Measurements from ENCODE around the gene KIF12. TPM values are rescaled to one million over a fixed set of nuclear protein-coding genes. Genes with fewer than 3 reads are reported as not detected.

The KIF12 gene
- total and polyA plus RNA-seq, 2 of the 13 experiments (the other 11 are each of a cell fraction or from before 2014, with no cell fraction given) = 1.8 to 12.5 TPM

DNA sequence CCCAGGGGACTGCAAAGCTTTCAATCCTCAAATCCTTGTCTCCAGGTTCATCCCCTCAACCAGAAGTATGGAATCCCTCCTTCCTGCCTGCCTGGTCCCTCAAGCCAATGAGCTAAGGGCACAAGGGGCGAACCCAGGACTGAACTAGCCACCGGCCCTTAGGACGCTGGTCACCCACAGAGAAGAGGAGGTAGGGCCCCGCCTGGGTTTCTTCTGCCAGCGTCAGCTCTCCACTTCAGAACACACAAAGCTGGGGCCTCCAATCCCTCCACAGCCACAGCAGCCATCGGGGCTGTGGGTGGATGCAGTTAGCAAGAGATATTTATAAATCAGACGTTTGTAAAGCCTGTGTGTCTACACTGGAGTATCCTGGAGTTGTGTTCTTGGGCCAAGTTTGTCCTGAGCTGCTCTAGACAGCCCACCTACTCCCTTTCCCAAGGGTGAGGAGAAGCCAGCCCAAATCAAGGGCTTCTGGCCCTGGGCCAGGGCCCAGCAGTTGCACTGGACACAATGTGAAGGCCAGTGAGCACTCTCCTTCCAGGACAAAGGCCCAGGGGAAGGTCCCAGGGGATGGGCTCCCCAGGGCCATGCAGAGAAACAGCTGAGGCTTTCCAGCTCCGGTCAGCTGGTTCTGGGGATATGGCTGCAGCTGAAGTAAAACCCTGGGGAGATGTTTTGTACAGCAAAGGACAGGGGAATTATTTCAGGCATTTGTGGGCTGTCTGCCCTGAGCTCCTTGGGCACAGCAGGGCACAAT is 39.9 kb downstream of the KIF12 start (continued):
- TF ChIP-seq ASH2L (IDR thresholded peaks at IDR 0.05; ENCODE audit: insufficient read length, low read depth, low read length) (no peak), ZNF772 (CRISPR knock-in tag; IDR thresholded peaks at IDR 0.05) (peak; percentile 17; the same call in 1 of the 2 replicates), NCOR1 (IDR thresholded peaks at IDR 0.05; ENCODE audit: borderline replicate concordance, low read length) (no peak), RCOR2 (CRISPR knock-in tag; IDR thresholded peaks at IDR 0.05) (no peak), ZNF572 (CRISPR knock-in tag; IDR thresholded peaks at IDR 0.05) (no peak), ZBTB8A (CRISPR knock-in tag; IDR thresholded peaks at IDR 0.05; ENCODE audit: borderline replicate concordance, low read depth) (no peak), PRMT3 (CRISPR knock-in tag; IDR thresholded peaks at IDR 0.05; ENCODE audit: borderline replicate concordance, low read depth) (no peak), ZBTB3 (CRISPR knock-in tag; IDR thresholded peaks at IDR 0.05; ENCODE audit: borderline replicate concordance, low read depth) (no peak), NR2C2 (CRISPR knock-in tag; IDR thresholded peaks at IDR 0.05; ENCODE audit: borderline replicate concordance) (0 out of 2 replicates have a peak, but pooled peaks have one; percentile 17), U2AF2 (IDR thresholded peaks at IDR 0.05; ENCODE audit: low read depth, low read length) (no peak), MZF1 (CRISPR knock-in tag; IDR thresholded peaks at IDR 0.05; ENCODE audit: borderline replicate concordance) (no peak), ZBTB42 (CRISPR knock-in tag; IDR thresholded peaks at IDR 0.05) (no peak), ZNF33A (CRISPR knock-in tag; IDR thresholded peaks at IDR 0.05; ENCODE audit: borderline replicate concordance) (peak; percentile 95; the same call in 1 of the 2 replicates), KDM5A (IDR thresholded peaks at IDR 0.05; ENCODE audit: borderline replicate concordance, low read length) (no peak), YEATS4 (CRISPR knock-in tag; IDR thresholded peaks at IDR 0.05; ENCODE audit: borderline replicate concordance) (no peak), ZNF468 (CRISPR knock-in tag; IDR thresholded peaks at IDR 0.05) (0 out of 2 replicates have a peak, but pooled peaks have one; percentile 53), LCORL (IDR thresholded peaks at IDR 0.05) (no peak), LCORL (CRISPR knock-in tag; IDR thresholded peaks at IDR 0.05) (no peak), ZNF460 (CRISPR knock-in tag; IDR thresholded peaks at IDR 0.05; ENCODE audit: borderline replicate concordance) (no peak), NONO (IDR thresholded peaks at IDR 0.05) (no peak), NONO (CRISPR knock-in tag; conservative IDR thresholded peaks at IDR 0.05) (peak; percentile 67; the same call in 1 of the 2 replicates)
- TF ChIP-seq, protein P1, sequence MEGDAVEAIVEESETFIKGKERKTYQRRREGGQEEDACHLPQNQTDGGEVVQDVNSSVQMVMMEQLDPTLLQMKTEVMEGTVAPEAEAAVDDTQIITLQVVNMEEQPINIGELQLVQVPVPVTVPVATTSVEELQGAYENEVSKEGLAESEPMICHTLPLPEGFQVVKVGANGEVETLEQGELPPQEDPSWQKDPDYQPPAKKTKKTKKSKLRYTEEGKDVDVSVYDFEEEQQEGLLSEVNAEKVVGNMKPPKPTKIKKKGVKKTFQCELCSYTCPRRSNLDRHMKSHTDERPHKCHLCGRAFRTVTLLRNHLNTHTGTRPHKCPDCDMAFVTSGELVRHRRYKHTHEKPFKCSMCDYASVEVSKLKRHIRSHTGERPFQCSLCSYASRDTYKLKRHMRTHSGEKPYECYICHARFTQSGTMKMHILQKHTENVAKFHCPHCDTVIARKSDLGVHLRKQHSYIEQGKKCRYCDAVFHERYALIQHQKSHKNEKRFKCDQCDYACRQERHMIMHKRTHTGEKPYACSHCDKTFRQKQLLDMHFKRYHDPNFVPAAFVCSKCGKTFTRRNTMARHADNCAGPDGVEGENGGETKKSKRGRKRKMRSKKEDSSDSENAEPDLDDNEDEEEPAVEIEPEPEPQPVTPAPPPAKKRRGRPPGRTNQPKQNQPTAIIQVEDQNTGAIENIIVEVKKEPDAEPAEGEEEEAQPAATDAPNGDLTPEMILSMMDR (CRISPR knock-in tag; IDR thresholded peaks at IDR 0.05) = no peak
- TF ChIP-seq, protein P2, sequence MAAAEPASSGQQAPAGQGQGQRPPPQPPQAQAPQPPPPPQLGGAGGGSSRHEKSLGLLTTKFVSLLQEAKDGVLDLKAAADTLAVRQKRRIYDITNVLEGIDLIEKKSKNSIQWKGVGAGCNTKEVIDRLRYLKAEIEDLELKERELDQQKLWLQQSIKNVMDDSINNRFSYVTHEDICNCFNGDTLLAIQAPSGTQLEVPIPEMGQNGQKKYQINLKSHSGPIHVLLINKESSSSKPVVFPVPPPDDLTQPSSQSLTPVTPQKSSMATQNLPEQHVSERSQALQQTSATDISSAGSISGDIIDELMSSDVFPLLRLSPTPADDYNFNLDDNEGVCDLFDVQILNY (CRISPR knock-in tag; conservative IDR thresholded peaks at IDR 0.05) = no peak
- TF ChIP-seq, protein P3, sequence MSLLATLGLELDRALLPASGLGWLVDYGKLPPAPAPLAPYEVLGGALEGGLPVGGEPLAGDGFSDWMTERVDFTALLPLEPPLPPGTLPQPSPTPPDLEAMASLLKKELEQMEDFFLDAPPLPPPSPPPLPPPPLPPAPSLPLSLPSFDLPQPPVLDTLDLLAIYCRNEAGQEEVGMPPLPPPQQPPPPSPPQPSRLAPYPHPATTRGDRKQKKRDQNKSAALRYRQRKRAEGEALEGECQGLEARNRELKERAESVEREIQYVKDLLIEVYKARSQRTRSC (CRISPR knock-in tag; IDR thresholded peaks at IDR 0.05; ENCODE audit: low read depth) = no peak
- TF ChIP-seq, protein P4, sequence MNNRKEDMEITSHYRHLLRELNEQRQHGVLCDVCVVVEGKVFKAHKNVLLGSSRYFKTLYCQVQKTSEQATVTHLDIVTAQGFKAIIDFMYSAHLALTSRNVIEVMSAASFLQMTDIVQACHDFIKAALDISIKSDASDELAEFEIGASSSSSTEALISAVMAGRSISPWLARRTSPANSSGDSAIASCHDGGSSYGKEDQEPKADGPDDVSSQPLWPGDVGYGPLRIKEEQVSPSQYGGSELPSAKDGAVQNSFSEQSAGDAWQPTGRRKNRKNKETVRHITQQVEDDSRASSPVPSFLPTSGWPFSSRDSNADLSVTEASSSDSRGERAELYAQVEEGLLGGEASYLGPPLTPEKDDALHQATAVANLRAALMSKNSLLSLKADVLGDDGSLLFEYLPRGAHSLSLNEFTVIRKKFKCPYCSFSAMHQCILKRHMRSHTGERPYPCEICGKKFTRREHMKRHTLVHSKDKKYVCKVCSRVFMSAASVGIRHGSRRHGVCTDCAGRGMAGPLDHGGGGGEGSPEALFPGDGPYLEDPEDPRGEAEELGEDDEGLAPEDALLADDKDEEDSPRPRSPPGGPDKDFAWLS (CRISPR knock-in tag; IDR thresholded peaks at IDR 0.05; ENCODE audit: borderline replicate concordance) = no peak
